HG02798 (cell line): ENCODE results near the gene DUSP3.
"Not testable (repeated sequence)": the region's sequence is repeated elsewhere in the genome, so short reads cannot be mapped to it uniquely, and the experiment has no call there.

ENCODE experiments used
- ATAC-seq: cut with Tn5 transposase; IDR thresholded peaks from one replicate; pipeline ENCODE4 v1.9.1; 2021; ENCODE audit warnings: mild to moderate bottlenecking; ENCODE audit not compliant: unreplicated experiment, poor library complexity

DUSP3 gene

GRCh38 chr17:43803758-43804157 is 25.0 kb upstream of the DUSP3 start:
- no peak for ATAC-seq

GRCh38 chr17:43801844-43802243 is 23.1 kb upstream of the DUSP3 start:
- ATAC-seq, result no peak

GRCh38 chr17:43800736-43801135 is 22.0 kb upstream of the DUSP3 start:
- ATAC-seq, result no peak

GRCh38 chr17:43799047-43799446 is 20.3 kb upstream of the DUSP3 start:
- ATAC-seq, result no peak

- not testable (repeated sequence) for ATAC-seq
Measured at GRCh38 chr17:43798024-43798423, 19.2 kb upstream of the DUSP3 start.

GRCh38 chr17:43792668-43793067 is 13.9 kb upstream of the DUSP3 start:
- not testable (repeated sequence) for ATAC-seq

GRCh38 chr17:43791589-43791988 is 12.8 kb upstream of the DUSP3 start:
- ATAC-seq, result no peak

- no peak for ATAC-seq
Measured at GRCh38 chr17:43790311-43790940, 11.6 kb upstream of the DUSP3 start.

- ATAC-seq, result no peak
Measured at GRCh38 chr17:43789482-43789881, 10.7 kb upstream of the DUSP3 start.

- ATAC-seq, result no peak
Measured at GRCh38 chr17:43788540-43788939, 9.8 kb upstream of the DUSP3 start.

GRCh38 chr17:43787728-43788127 is 9.0 kb upstream of the DUSP3 start:
- ATAC-seq, result no peak

- no peak for ATAC-seq
Measured at GRCh38 chr17:43784628-43785101, 5.9 kb upstream of the DUSP3 start.

- ATAC-seq, result no peak
Measured at GRCh38 chr17:43784068-43784467, 5.3 kb upstream of the DUSP3 start.

GRCh38 chr17:43782913-43783680 is 4.3 kb upstream of the DUSP3 start:
- ATAC-seq, result no peak

- no peak for ATAC-seq
Measured at GRCh38 chr17:43780135-43780534, 1.4 kb upstream of the DUSP3 start, which contains the start of gene CFAP97D1. Gene CFAP97D1, plus strand, starts transcription at chr17:43780435. Its CDS starts 28 bp downstream, at chr17:43780463.

GRCh38 chr17:43779145-43780125 is 658 bp upstream of the DUSP3 start:
- no peak for ATAC-seq

- ATAC-seq, result no peak
Measured at GRCh38 chr17:43774304-43775250, 4.2 kb downstream of the DUSP3 start.

- ATAC-seq, result no peak
Measured at GRCh38 chr17:43772877-43773648, 5.7 kb downstream of the DUSP3 start.

- ATAC-seq, result no peak
Measured at GRCh38 chr17:43771463-43771862, 7.3 kb downstream of the DUSP3 start.
